OCI-LY1 (cell line): Measurements from ENCODE around the gene EYS.

ENCODE experiments used
- H2AFZ ChIP-seq: fragments of 200-600 bp; sonication (generic), shearing (Covaris generic); 2 replicates; pipeline ENCODE4 v1.6.0; 2014; ENCODE audit warnings: antibody characterized with exemption, mild to moderate bottlenecking, low read length
- H3F3A ChIP-seq: fragments of 200-600 bp; sonication (generic), shearing (Covaris generic); 2 replicates; pipeline ENCODE4 v1.6.0; 2014; ENCODE audit warnings: mild to moderate bottlenecking, antibody characterized with exemption, low read length, moderate library complexity; ENCODE audit not compliant: insufficient read depth
- H3K27ac ChIP-seq: fragments of 200-600 bp; sonication (generic); 2 replicates; pipeline ENCODE4 v1.5.1; 2014; ENCODE audit warnings: low read length, mixed run types, mild to moderate bottlenecking, low read depth; ENCODE audit not compliant: poor library complexity, severe bottlenecking
- H3K27me3 ChIP-seq: fragments of 200-600 bp; sonication (generic); 2 replicates; pipeline ENCODE4 v1.6.0; 2014; ENCODE audit warnings: antibody characterized with exemption, mild to moderate bottlenecking, low read length, moderate library complexity; ENCODE audit not compliant: insufficient read depth
- H3K36me3 ChIP-seq: fragments of 200-600 bp; sonication (generic); 2 replicates; pipeline ENCODE4 v1.6.1; 2014; ENCODE audit warnings: mild to moderate bottlenecking, antibody characterized with exemption, low read length, moderate library complexity, mixed read lengths; ENCODE audit not compliant: insufficient read depth
- H3K4me1 ChIP-seq: fragments of 200-600 bp; sonication (generic); 2 replicates; pipeline ENCODE4 v1.5.1; 2014; ENCODE audit warnings: mild to moderate bottlenecking, low read length, moderate library complexity; ENCODE audit not compliant: insufficient read depth, severe bottlenecking
- H3K4me2 ChIP-seq: fragments of 200-600 bp; sonication (generic), shearing (Covaris generic); 2 replicates; pipeline ENCODE4 v1.6.1; 2014; ENCODE audit warnings: low read length
- H3K4me3 ChIP-seq: fragments of 200-600 bp; sonication (generic); 2 replicates; pipeline ENCODE4 v1.5.1; 2014; ENCODE audit warnings: low read length, low read depth, mild to moderate bottlenecking, mixed read lengths; ENCODE audit not compliant: poor library complexity, severe bottlenecking
- H3K79me2 ChIP-seq: fragments of 200-600 bp; shearing (Covaris generic); 2 replicates; pipeline ENCODE4 v1.6.1; 2016; ENCODE audit warnings: mixed run types, low read length, mixed read lengths; ENCODE audit not compliant: insufficient read depth
- H3K9ac ChIP-seq: fragments of 200-600 bp; sonication (generic), shearing (Covaris generic); 2 replicates; pipeline ENCODE4 v1.6.1; 2014; ENCODE audit warnings: mild to moderate bottlenecking, low read length, mixed read lengths
- H3K9me2 ChIP-seq: fragments of 200-600 bp; sonication (generic), shearing (Covaris generic); 2 replicates; pipeline ENCODE4 v1.6.1; 2014; ENCODE audit warnings: low read depth, mild to moderate bottlenecking, low read length, mixed read lengths
- H3K9me3 ChIP-seq: fragments of 200-600 bp; shearing (Covaris generic); 2 replicates; pipeline ENCODE4 v1.6.1; 2014; ENCODE audit warnings: low read length, mixed read lengths
- H4K20me1 ChIP-seq: fragments of 200-600 bp; sonication (generic), shearing (Covaris generic); 2 replicates; pipeline ENCODE4 v1.6.0; 2016; ENCODE audit warnings: mild to moderate bottlenecking, low read length; ENCODE audit not compliant: insufficient read depth
- CTCF ChIP-seq: fragments of 200-600 bp; sonication (generic), shearing (Covaris generic); IDR thresholded peaks from 2 replicates; pipeline ENCODE4 v1.5.1; 2017; ENCODE audit warnings: mild to moderate bottlenecking, antibody characterized with exemption, low read length, moderate library complexity, mixed read lengths
- EZH2 ChIP-seq: fragments of 200-600 bp; sonication (generic), shearing (Covaris generic); IDR thresholded peaks from 2 replicates; pipeline ENCODE4 v1.8.0; 2017; ENCODE audit warnings: borderline replicate concordance, mixed run types, mild to moderate bottlenecking, antibody characterized with exemption, low read length, moderate library complexity, mixed read lengths

The EYS gene

GRCh38 chr6:64945450-64945849 is 761.6 kb downstream of the EYS start:
- Histone ChIP-seq H3K9me2 (no peaks in the 10 kb centered on the region), H3K4me2 (no peak overlapping the region), H3K9ac (no peak overlapping the region), H3K4me1 (no peaks in the 10 kb centered on the region), H3K36me3 (no peaks in the 10 kb centered on the region), H3K79me2 (no peaks in the 10 kb centered on the region), H4K20me1 (no peaks in the 10 kb centered on the region), H3K9me3 (no peaks in the 10 kb centered on the region), H2AFZ (no peak overlapping the region), H3K27me3 (no peaks in the 10 kb centered on the region), H3K27ac (no peak overlapping the region), H3K4me3 (no peak overlapping the region), H3F3A (no peaks in the 10 kb centered on the region)
- TF ChIP-seq CTCF (no peak), EZH2 (no peak)

- H3K4me3 ChIP-seq: no peak overlapping the region
Observed at GRCh38 chr6:64932486-64932885, 774.5 kb downstream of the EYS start.

GRCh38 chr6:64930681-64931080 is 776.3 kb downstream of the EYS start:
- no peaks in the 10 kb centered on the region for H4K20me1 ChIP-seq
- TF ChIP-seq CTCF: no peak
- TF ChIP-seq EZH2: no peak

More at GRCh38 chr6:64932486-64932885, 774.5 kb downstream of the EYS start:
- no peaks in the 10 kb centered on the region for H3K79me2 ChIP-seq
- H3K27me3 ChIP-seq: no peaks in the 10 kb centered on the region
- H3K9ac ChIP-seq: no peak overlapping the region
- H3F3A ChIP-seq: no peaks in the 10 kb centered on the region
- no peaks in the 10 kb centered on the region for H3K4me1 ChIP-seq
- H3K4me2 ChIP-seq: no peak overlapping the region
- H3K9me2 ChIP-seq: no peaks in the 10 kb centered on the region
- H3K36me3 ChIP-seq: no peaks in the 10 kb centered on the region
- TF ChIP-seq CTCF: no peak
- TF ChIP-seq EZH2: no peak
- H4K20me1 ChIP-seq: no peaks in the 10 kb centered on the region
- H2AFZ ChIP-seq: no peak overlapping the region
- H3K9me3 ChIP-seq: no peaks in the 10 kb centered on the region
- no peak overlapping the region for H3K27ac ChIP-seq

More at GRCh38 chr6:64930681-64931080, 776.3 kb downstream of the EYS start:
- Histone ChIP-seq H3K4me1 (no peaks in the 10 kb centered on the region), H3K4me2 (no peak overlapping the region), H3K36me3 (no peaks in the 10 kb centered on the region), H3K27ac (no peak overlapping the region), H2AFZ (no peak overlapping the region), H3K9me2 (no peaks in the 10 kb centered on the region), H3F3A (no peaks in the 10 kb centered on the region), H3K4me3 (no peak overlapping the region), H3K27me3 (no peaks in the 10 kb centered on the region), H3K9ac (no peak overlapping the region), H3K79me2 (no peaks in the 10 kb centered on the region), H3K9me3 (no peaks in the 10 kb centered on the region)
